BE2C (cell line): ENCODE results near the gene LDLRAD3.

Experiments
- DNase-seq: peaks from one replicate; pipeline ENCODE4 v3.0.0-alpha.2; 2020
- H3K27me3 ChIP-seq: fragments of 250-450 bp; sonication (Bioruptor Pico); 2 replicates; pipeline ENCODE4 v1.5.1; 2020; ENCODE audit warnings: mild to moderate bottlenecking
- H3K36me3 ChIP-seq: fragments of 250-450 bp; sonication (Bioruptor Pico); 2 replicates; pipeline ENCODE4 v1.5.1; 2020; ENCODE audit warnings: mild to moderate bottlenecking
- H3K4me1 ChIP-seq: fragments of 250-450 bp; sonication (Bioruptor Pico); 2 replicates; pipeline ENCODE4 v1.5.1; 2020
- H3K4me3 ChIP-seq: 2 replicates; pipeline ENCODE4 v1.5.1; 2011; ENCODE audit warnings: low read depth, low read length
- H3K9me3 ChIP-seq: fragments of 250-450 bp; sonication (Bioruptor Pico); 2 replicates; pipeline ENCODE4 v1.5.1; 2020
- CTCF ChIP-seq: IDR thresholded peaks from 2 replicates; pipeline ENCODE4 v1.5.1; 2012; ENCODE audit warnings: mild to moderate bottlenecking, low read depth, low read length

LDLRAD3 gene

GRCh38 chr11:36201411-36201810 lies 257.5 kb downstream of the LDLRAD3 start:
- Histone ChIP-seq H3K27me3 (no peaks in the 10 kb centered on the region), H3K4me3 (no peak overlapping the region), H3K9me3 (no peaks in the 10 kb centered on the region), H3K36me3 (no peaks in the 10 kb centered on the region; the same call in 1 of the 2 replicates), H3K4me1 (peaks cover 11% of the 10 kb centered on the region)
- DNase-seq, result no peak
- no peak for TF ChIP-seq CTCF

- H3K4me1 ChIP-seq, result no peaks in the 10 kb centered on the region
- no peaks in the 10 kb centered on the region for H3K27me3 ChIP-seq
- no peak overlapping the region for H3K4me3 ChIP-seq
- no peak for TF ChIP-seq CTCF
- no peak for DNase-seq
- H3K36me3 ChIP-seq, result no peaks in the 10 kb centered on the region
- no peaks in the 10 kb centered on the region for H3K9me3 ChIP-seq
Measured at GRCh38 chr11:36205536-36205935, 261.7 kb downstream of the LDLRAD3 start.

DNA sequence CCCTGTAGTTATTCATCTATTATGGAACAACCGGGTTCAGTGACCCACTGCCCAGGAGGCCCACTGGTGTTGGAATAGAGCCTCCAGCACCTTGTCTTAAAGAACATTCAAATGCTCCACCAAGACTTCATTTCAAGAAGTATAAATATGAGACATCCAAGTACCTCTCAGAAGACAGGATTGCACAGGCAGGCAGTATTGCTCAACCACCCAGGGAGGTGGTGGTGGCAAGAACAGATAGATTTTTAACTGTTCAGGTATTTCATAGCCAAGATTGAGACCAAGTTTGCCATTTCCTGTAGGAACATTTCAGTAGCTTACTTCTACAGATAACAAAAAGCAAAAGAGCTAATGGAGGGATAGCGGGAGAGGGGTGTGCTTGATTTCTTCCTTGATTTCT lies 266.7 kb downstream of the LDLRAD3 start:
- Histone ChIP-seq H3K4me1 (no peaks in the 10 kb centered on the region), H3K36me3 (no peaks in the 10 kb centered on the region), H3K4me3 (no peak overlapping the region), H3K9me3 (no peaks in the 10 kb centered on the region), H3K27me3 (no peaks in the 10 kb centered on the region)
- no peak for DNase-seq
- no peak for TF ChIP-seq CTCF

DNA sequence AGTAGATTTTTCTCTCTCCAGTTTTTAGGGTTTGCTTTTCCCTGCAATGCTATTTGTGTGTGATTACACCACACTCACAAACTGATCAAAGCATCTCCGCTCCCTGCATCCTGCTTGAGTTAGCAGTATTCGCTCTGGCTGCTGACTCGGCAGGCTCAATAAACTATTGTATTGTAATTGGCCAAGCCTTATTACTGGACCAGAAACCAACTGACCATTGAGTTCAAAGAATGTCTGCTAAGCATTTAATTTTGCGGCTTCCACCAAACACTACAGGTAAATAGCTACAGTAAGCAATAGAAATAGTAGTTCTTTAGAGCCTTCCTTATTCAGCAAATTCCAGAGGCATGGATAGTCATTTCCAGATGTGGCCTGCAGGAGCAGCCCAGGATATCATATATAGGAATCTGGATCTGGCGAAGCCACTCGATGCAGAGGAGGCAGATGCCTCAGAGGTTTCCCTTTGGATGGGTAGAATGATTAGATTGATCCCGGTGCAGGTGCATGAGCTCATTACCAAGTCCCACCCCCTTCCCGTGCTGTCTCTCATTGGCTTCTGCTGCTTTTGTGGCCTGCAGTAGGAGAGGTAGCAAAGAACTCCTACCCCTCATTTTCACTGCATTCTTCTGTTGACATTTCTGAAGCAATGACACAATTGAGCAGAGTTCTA lies 268.0 kb downstream of the LDLRAD3 start:
- no peaks in the 10 kb centered on the region for H3K36me3 ChIP-seq
- DNase-seq, result no peak
- no peaks in the 10 kb centered on the region for H3K27me3 ChIP-seq
- H3K4me3 ChIP-seq, result no peak overlapping the region
- TF ChIP-seq CTCF, result no peak; the same call in 1 of the 2 replicates
- no peaks in the 10 kb centered on the region for H3K9me3 ChIP-seq
- no peaks in the 10 kb centered on the region for H3K4me1 ChIP-seq

GRCh38 chr11:36212564-36213392 lies 268.9 kb downstream of the LDLRAD3 start:
- Histone ChIP-seq H3K4me3 (no peak overlapping the region), H3K9me3 (no peaks in the 10 kb centered on the region), H3K27me3 (no peaks in the 10 kb centered on the region), H3K4me1 (no peaks in the 10 kb centered on the region), H3K36me3 (no peaks in the 10 kb centered on the region)
- DNase-seq, result no peak
- TF ChIP-seq CTCF, result no peak

DNA sequence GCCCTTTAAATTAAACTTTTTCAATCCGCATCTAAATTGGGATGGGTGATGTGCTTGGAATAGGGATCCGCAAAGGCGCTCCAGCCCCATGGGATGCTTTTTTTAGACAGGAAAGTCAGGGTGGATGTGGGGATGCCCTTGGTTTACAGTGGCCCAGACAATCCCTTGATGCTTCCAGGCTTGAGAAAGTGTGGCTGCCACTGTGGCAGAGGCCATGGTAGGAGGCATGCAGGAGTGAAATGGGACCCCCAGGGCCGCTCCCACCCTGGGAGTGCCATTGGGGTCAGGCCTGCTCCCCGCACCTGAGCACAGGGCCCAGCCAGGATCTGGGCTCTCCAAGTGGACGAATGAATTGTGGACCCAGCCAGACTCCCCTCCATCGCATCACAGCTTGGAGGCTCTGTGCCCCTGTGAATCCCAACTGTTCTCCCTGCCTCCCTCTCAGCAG lies 269.6 kb downstream of the LDLRAD3 start:
- no peak for TF ChIP-seq CTCF
- no peaks in the 10 kb centered on the region for H3K36me3 ChIP-seq
- H3K4me3 ChIP-seq, result no peak overlapping the region
- no peak for DNase-seq
- H3K27me3 ChIP-seq, result no peaks in the 10 kb centered on the region
- no peaks in the 10 kb centered on the region for H3K4me1 ChIP-seq
- no peaks in the 10 kb centered on the region for H3K9me3 ChIP-seq
